T47D (cell line): ENCODE results near the gene ELL2.

ENCODE experiments used
- DNase-seq, 2 experiments: peaks; one replicate each; pipeline versions ENCODE4 v3.0.0 to v3.0.0-alpha.2; 2011 to 2012; ENCODE audit warnings: low read depth in 1 of 2, low spot score in 1 of 2
- JUND ChIP-seq: IDR thresholded peaks from 2 replicates; pipeline ENCODE4 v1.6.1; 2012; ENCODE audit warnings: low read depth
- in situ Hi-C: cut with HindIII; loops from 2 replicates; pipeline ENCODE4 v1.10.0; 2016; ENCODE audit warnings: low sequenced_read_pairs, low pct_unique_long_range_greater_than_20kb

The ELL2 gene

DNA sequence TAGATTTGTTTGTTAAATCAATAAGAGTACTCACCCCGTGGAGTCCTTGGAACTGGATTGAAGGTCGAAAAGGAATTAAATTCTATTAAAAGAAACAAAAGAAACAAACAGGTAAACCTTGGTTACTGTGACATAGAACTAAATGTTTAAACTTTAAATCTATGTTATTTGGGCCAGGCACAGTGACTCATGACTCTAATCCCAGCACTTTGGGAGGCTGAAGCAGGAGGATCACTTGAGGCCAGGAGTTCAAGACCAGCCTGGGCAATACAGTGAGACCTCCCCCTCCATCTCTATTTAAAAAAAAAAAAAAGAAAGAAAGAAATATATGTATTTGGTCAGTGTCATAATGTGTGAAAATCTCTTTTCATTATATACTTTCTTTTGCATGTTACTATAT, 18.7 kb downstream of the ELL2 start:
- TF ChIP-seq JUND: no peak
- in situ Hi-C loops: no loop called here
- DNase-seq: no peak

DNA sequence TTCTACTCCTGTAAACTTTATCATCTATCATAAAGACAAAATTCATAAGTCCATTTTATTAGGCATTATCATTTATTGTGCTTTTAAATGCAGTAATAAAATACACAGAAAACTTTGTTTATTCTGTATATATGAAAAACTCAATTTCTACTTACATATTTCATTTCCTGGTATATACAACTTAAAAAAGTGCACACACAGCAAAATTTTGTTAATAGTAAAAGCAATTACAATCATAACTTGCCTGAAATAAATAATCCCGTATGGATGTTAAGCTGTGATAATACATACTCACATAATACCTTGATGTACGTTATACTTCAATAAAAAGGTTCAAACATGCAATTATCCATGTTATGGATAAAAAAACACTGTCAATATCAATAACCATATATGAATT, 19.2 kb downstream of the ELL2 start:
- DNase-seq: no peak
- TF ChIP-seq JUND: no peak
- in situ Hi-C loops: no loop called here

DNA sequence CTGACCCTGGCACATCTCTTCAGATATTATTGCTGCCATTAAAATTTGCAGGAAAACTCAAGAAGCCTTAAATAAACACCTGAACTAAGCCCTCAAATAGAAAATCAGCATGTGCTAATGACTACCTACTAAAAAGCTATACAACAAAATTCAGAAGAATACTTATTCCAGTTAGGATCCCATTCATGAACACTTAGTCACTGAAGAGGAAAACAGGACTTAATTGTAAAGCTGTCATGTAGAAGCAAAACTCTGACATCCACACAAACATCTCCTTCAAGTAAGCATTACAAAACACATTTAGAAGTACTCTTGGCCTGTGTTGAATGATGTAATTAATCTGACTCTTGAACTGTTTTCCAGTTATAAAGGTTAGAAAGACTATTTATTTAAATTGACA, 19.9 kb downstream of the ELL2 start:
- no peak for DNase-seq
- in situ Hi-C loops: no loop called here

DNA sequence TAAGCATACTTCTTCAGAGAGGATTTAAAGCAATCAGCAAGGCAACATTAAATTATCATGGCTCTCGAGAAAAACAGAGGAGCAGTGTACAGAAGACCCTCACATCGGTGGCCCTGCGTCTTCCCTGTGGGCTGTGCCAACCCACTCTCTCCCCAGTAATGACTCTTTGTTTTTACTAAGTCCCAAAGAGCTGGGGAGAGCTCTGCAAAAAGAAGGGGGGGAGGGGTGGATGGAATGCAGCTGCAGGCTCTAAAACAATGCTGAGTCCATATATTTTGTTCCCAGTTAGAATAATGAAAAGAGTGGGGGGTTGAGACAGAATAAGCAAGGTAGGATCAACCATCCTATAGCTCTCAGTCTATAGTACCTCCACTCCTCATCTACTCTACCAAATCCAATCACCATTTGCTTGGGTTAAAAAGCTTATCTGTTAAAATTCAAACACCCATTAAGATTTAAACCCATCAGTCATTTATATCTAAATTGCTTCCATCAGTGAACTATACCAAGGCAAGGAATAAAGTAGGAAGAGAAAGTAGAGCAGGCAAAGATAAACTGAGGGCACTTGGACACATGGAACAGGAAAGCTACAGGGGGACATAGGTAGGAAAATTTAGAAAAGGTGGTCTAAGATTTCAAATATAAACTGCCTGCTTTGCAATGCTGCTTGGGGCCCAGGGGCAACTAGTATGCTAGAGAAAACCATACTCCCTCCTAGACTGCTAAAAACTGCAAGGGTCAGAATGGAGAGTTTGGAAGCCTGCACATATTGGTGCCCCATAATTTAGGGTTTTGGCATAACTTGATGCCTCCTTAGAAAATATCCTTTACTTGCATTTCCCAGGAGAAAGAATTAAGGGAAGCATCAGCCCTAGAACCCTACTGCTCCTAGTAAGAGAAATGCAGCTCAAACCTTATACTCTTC, 20.6 kb downstream of the ELL2 start:
- TF ChIP-seq JUND: no peak
- in situ Hi-C loops: no loop called here
- no peak for DNase-seq

More for the DNA sequence above, 19.9 kb downstream of the ELL2 start:
- TF ChIP-seq JUND: no peak

DNA sequence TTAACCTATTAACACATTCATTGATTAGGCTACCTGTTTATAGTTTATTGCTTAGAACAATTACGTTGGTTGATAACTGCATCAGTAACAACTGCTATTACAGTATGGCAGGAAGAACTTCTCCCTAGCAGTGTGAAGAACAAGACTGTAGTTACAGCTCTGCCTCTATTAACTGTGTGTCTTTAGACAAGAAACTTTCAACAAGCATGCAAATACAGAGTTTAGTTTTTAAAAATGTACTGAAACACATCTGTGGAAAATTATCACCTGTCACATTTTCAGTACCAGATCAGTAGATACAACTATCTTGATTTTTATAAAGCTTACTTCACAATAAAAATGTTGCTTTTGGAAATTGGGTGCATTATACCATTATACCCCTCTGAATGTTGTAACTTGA, 22.2 kb downstream of the ELL2 start:
- no peak for TF ChIP-seq JUND
- no peak for DNase-seq
- in situ Hi-C loops: no loop called here

DNA sequence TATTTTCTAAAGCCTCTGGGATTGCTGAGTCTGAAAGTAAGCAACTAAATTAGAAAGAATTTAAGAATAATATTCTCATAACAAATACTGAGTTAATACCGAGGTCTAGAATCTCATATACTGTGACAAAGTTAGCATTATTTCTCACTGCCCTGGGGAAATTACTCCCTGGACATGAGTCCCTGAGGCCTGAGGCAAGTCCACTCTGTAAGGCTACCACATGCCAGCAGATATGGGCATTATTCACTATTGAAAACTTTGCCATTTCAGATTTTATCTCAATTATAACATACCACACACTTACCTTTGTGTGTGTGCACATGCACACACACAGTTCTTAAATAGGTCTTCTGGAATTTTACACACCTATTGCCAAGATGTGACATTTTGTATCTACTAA, 22.9 kb downstream of the ELL2 start:
- no peak for TF ChIP-seq JUND
- in situ Hi-C loops: no loop called here
- no peak for DNase-seq

DNA sequence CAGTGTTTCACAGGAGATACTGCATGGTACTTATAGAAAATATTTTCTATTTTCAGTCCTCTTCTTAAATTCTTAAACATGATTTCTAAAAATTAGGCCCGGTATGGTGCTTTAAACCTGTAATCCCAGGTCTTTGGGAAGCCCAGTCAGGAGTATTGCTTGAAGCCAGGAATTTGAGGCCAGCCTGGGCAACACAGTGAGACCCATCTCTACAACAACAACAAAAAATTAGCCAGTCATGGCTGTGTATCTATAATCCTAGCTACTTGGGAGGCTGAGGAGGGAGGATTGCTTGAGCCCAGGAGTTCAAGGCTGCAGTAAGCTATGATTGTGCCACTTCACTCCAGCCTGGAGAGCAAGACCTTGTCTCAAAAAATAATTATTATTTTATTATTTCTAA, 23.3 kb downstream of the ELL2 start:
- no peak for DNase-seq
- no peak for TF ChIP-seq JUND
- in situ Hi-C loops: no loop called here

DNA sequence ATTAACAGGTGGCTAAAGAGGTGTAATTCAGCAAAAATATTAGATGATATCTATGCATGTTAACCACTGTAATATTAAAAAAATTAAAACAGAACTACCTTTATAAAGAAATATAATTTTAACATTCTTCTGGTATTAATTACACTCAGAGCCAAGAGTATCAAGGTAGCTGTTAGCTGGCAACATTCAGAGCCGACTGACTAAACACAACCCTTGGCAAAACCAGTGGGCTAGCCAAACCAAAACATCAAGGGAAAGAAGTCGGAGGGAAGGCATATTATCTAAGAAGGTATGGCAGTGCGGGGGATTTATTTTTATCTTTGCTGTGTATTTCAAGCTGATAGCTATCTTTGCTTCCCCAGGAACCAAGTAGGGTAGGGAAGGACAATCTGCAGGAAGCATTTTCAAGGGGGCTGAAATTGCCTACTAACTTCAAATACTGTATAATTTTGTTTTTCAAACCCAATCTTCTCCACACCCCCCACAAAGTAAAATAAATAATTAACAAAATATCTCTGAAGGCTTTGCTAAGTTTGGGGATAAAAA, 24.0 kb downstream of the ELL2 start:
- in situ Hi-C loops: no loop called here
- no peak for TF ChIP-seq JUND
- no peak for DNase-seq

DNA sequence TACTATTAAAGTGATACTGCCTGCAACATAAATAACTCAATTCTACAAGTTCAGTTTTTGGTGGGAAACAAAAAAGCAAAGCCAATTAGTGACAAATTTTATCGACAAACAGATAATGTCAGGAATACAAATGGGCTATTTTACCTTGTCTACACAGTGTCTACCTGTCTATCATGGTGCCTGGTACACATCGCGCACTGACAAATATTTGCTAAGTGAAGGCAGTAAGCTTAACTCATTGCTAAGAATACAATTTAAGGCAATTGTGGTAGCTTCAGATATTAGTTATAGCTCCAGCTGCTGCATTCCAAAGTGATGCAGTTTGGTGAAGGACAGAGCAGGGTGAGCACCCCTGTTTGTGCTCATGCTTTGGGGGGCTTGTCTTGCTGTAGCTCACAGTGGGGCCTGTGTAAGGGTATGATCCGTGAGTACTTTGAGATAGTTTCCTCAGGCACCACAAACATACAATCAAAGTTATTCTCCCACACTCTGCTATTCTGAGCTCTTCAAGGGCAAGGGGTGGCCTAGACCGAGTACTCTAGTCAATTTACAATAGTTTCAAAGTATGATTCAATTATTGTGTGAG, 24.7 kb downstream of the ELL2 start:
- no peak for TF ChIP-seq JUND
- in situ Hi-C loops: no loop called here
- DNase-seq: no peak

DNA sequence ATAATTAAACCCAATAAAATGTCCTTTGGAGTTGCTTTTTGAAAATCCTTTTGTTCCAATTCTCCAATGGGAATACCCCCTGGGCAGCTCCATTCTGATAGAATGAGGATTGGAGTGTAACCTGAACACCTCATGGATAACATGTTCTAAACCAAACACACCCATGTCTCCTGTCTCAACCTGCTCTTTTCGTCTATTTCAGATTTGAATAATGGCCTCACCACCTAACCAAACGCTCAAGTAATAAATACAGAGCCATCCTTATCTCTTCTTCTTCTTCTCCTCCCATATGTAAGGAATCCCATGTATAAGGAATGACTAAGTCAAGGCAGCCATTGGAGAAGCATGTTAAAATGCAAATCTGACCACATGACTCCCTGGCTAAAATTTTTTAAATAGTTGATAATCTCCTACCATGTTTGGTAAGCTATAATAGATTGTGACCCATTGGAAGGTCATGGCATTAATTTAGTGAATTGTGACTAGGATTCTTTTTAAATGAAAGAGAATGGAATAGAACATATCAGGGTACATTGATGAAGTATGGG, 26.0 kb downstream of the ELL2 start:
- TF ChIP-seq JUND: no peak
- in situ Hi-C loops: no loop called here

DNA sequence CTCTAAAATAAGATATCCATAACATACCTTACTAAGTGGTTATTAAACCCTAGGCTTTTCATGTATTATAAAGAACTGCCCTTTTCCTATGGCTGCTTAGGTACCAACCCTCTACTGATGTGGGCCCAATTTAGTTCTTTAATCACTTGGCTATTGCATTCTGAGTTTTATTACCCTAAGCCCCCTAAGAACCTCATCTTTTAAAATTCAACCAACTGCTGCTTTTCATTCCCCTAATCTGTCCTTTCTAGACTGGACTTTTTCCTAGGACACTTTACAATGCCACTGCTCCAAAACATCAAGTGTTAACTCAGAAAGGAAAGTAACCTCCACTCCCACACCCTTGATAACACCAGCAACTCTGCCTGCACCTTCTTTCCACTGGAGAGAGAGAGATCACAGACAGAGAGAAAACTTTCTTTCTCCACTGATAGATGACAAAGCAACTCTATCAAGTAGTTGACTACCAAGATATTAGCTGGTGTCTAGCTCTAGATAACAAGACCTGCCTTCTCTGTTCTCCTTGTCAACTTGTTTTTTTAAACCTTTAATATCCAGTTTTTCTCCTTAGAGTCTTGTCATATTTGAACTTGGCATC, 27.3 kb downstream of the ELL2 start:
- TF ChIP-seq JUND: no peak
- no peak for DNase-seq
- in situ Hi-C loops: no loop called here

More for the DNA sequence above, 26.0 kb downstream of the ELL2 start:
- no peak for DNase-seq

DNA sequence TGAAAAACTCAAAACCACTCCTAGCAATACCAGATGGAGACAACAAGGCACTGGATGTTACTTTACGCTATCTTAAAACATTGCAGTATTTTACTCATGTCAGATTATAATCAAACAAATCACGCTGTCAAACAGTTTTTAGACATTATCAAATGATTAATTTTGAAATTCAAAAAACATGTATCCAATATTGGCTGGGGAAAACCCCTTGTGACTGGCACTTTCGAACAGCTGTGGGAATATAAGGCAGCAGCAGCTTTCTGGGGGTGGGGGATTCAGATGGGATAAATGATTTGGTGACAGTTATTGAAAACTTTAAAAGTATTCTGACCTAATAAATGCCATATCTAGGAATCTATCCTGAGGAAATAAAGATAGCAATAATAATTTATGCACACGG, 28.7 kb downstream of the ELL2 start:
- no peak for DNase-seq
- in situ Hi-C loops: no loop called here
- TF ChIP-seq JUND: no peak

DNA sequence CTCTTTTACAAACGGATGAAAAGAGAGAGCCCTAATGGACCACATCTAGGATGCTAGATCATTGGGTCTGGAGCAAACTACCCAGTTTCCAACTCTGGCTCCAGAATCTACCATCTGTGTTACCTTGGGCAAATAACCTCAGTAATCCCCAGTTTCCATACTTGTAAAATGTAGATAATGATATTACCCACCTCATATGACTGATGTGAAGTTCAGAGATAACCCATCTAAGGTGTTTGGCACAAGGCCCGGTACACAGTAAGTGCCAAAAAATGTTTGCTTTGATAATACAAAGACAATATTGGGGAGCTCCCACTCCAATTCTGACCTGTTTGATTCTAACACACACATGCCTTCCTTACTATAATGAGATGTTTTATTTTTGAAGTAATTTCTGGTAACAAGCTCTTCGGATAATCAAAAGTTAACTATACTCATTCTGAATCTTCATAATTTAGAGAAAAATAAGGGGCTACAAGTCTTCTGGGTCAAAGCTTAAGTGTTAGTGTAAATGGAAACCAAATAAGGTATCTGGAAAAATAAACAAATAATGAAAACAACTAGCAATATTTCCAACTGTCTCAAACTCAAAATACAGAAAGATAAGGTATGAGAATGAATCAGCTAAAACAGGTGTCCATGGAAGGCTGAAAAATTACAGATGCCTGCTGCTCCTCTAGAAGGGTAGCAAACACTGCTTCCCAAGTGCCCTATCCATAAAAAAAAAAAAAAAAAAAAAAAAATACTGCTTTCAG, 30.4 kb downstream of the ELL2 start:
- TF ChIP-seq JUND: no peak
- in situ Hi-C loops: no loop called here
- DNase-seq: no peak
